NCI-H1930 (cell line): ENCODE results near the gene LRRK1.
"Not testable (repeated sequence)": the region's sequence is repeated elsewhere in the genome, so short reads cannot be mapped to it uniquely, and the experiment has no call there.

Source experiments
- DNase-seq, 2 experiments: peaks; one replicate each; lab custom pipeline; 2025; lab: John Stamatoyannopoulos, UW

The LRRK1 gene

GRCh38 chr15:101095796-101096406, 176.7 kb downstream of the LRRK1 start:
- DNase-seq, result not testable (repeated sequence)

- no peak for DNase-seq
Measured at GRCh38 chr15:101097111-101097510, 178.0 kb downstream of the LRRK1 start.

GRCh38 chr15:101099183-101099582, 180.0 kb downstream of the LRRK1 start:
- no peak for DNase-seq

GRCh38 chr15:101100118-101100517, 181.0 kb downstream of the LRRK1 start:
- no peak for DNase-seq

GRCh38 chr15:101100593-101101442, 181.7 kb downstream of the LRRK1 start:
- DNase-seq, result no peak

GRCh38 chr15:101101676-101102075, 182.5 kb downstream of the LRRK1 start:
- DNase-seq, result no peak

- DNase-seq, result no peak
Measured at GRCh38 chr15:101102746-101103145, 183.6 kb downstream of the LRRK1 start.

- no peak for DNase-seq
Measured at GRCh38 chr15:101103598-101103997, 184.4 kb downstream of the LRRK1 start.

GRCh38 chr15:101104141-101104540, 185.0 kb downstream of the LRRK1 start:
- no peak for DNase-seq

- no peak for DNase-seq
Measured at GRCh38 chr15:101105059-101105891, 186.1 kb downstream of the LRRK1 start.

- no peak for DNase-seq
Measured at GRCh38 chr15:101107101-101107500, 187.9 kb downstream of the LRRK1 start.

GRCh38 chr15:101107625-101108460, 188.7 kb downstream of the LRRK1 start:
- DNase-seq, result no peak

- DNase-seq, result no peak
Measured at GRCh38 chr15:101108461-101108775, 189.3 kb downstream of the LRRK1 start.

GRCh38 chr15:101108791-101109190, 189.6 kb downstream of the LRRK1 start:
- DNase-seq, result no peak

- no peak for DNase-seq
Measured at GRCh38 chr15:101110681-101111569, 191.8 kb downstream of the LRRK1 start.

- no peak for DNase-seq
Measured at GRCh38 chr15:101111570-101112262, 192.6 kb downstream of the LRRK1 start.

GRCh38 chr15:101112336-101113113, 193.4 kb downstream of the LRRK1 start:
- no peak for DNase-seq

- no peak for DNase-seq
Measured at GRCh38 chr15:101113114-101114005, 194.2 kb downstream of the LRRK1 start.
